Measurements from ENCODE around the gene GHR.

The GHR gene

DNA sequence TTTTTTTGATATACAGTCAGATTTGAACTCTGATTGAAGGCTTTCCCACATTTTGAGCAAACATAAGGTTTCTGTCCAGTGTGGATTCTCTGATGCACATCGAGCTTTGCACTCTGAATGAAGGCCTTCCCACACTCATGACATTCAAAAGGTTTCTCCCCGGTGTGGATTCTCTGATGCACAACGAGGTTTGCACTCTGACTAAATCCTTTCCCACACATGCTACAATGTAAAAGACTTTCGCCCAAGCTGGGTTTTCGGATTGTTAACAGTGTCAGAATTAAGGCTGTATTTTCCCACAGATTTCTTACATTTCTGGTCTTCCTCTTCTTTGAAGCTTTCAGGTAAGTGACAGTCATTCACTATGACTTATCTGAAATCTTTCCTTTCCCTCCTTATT, 44.3 kb downstream of the GHR start:
- DNase-seq: no peak

DNA sequence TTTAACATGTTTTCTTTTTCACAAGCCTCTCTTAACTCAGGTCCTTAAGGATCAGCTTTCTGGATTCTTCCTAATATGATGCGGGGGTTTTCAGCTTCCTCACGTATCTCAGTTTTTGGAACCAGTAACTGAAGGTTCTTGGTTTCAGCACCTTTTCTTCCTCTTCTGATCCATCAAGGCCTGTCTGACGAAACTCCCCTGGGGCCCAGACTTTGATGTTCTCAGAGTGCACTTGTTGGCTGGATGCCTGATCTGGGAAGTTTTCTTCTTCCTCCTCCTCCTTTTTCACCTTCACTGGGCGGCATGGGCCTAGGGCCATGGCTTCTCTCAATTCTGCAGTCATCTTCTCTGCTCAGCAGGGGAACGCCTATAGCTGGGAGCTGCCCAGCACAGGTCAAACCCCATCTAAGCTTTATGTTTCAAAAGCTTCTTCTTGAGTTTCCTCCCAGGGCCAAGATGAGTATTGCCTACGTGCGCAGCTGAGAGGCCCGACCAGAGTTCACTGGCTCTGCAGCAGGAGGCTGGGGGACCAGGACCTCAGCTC, 44.8 kb downstream of the GHR start:
- DNase-seq: no peak

- no peak for DNase-seq
These were observed 60.4 kb downstream of the GHR start for GRCh38 chr5:42483472-42484154.

- DNase-seq: no peak
These were observed 63.8 kb downstream of the GHR start for GRCh38 chr5:42487077-42487476.

DNA sequence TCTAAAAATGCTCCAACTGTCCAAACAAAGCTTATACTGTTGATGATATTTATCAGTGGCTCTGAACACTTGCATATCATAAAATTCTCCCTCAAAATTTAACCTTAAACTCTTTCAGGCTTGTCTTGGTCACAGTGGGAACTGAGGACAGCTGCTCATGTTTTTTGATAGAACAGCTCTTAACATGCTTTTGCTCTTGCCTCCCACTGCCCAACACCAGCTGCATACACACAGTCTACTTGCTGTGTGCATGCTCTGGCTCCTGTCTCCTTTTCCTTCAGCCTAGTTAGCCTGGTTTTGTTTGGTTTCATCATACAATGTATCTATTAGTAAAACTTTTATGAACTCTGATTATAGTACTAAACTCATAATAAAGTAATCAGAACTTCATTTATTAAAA, 64.6 kb downstream of the GHR start:
- no peak for DNase-seq

- DNase-seq: no peak
These were observed 67.6 kb downstream of the GHR start for GRCh38 chr5:42490831-42491230.

GRCh38 chr5:42491699-42492098, 68.5 kb downstream of the GHR start:
- DNase-seq: no peak

DNA sequence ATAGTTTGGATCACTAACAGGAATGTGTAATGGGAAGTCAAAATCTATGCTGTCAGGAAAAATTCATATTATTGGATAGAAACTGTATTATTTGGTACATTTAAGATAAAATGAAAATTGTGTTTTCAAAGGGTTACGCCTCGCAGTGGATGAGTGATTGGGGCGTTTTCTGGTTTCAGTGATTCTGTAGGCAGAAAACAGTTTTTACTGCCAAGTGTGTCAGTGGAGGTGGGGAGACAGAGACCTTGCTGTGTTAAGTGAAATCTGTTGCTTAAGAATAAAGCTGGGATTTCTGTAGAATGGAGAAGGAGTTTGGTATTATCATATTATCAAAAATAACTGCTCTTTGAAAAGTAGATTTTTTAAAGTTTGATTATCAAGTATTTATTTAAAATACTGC, 69.7 kb downstream of the GHR start:
- no peak for DNase-seq

DNA sequence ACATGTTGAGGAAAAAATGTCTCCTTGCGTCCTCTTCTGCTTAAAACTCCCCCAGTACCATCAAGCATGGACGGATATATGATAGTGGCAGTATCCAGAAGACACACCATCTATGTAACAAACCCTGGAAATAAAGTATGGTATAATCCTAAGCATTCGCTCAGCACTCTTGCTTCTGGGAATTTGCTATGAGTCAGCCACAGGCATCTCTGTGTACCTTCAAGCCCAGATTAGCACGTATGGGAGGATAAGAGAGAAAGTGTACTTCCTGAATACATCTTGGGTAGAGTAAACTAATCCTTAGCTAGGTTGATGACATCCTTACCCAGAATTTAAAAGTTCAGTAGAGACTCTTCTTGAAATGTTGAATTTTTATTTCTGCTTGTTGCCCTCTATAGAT, 71.2 kb downstream of the GHR start:
- no peak for DNase-seq

DNA sequence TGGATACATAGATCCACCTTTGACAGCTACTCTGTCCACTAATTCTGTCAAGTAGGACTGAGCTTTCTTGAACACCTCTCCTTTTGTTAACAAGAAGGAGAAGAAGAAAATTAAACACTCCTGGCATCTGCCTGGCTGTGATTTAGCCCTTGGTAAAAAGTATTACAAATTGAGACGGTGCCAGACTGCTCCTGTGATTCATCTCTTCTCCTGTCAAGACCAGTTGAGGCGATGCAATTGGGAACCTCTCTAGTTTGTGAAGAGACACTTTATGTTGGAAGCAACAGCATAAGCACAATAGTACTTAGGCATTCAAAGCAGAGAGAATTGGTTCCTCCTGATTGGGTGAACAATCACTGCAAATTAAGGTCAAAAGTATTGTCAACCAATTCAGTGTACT, 72.7 kb downstream of the GHR start:
- peak; percentile 70 for DNase-seq

DNA sequence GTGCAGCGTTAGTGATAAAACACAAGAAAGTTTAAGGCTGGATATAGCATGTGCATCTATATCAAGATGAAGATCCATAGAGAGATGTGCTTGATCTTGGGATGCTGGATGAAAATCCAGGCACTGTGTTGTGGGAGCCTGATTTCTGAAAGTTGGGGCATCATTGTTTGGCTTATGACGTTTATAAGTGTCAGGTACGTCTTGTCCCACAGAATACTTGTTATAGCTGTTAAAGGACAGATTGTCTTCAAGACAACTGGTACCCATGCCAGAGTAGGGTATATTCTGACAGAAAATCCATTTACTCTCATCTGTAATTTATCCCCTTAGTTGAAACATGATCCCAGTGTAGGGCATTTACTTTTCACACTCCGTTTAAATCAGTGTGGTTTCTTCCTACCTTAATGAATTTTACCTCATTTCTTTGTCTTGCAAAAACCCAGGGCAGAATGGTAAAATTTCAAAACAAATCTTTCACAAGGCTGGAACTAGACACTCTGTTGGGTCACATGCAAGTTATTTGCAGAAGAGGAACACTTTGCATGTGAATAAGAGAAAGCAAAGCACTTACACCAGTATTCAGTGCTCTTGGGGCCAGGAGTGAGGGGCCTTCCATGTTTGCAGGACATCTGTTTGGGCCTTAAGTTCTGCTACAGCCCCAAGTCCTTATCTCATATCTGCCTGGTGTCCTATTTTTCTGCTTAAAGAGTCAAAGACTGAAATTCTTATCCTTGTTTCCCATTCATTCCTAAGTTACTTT, 73.3 kb downstream of the GHR start:
- no peak for DNase-seq

GRCh38 chr5:42498000-42498399, 74.8 kb downstream of the GHR start:
- no peak for DNase-seq

GRCh38 chr5:42499016-42499415, 75.8 kb downstream of the GHR start:
- peak; percentile 73 for DNase-seq

- no peak for DNase-seq
These were observed 76.9 kb downstream of the GHR start for GRCh38 chr5:42500003-42500599.

DNA sequence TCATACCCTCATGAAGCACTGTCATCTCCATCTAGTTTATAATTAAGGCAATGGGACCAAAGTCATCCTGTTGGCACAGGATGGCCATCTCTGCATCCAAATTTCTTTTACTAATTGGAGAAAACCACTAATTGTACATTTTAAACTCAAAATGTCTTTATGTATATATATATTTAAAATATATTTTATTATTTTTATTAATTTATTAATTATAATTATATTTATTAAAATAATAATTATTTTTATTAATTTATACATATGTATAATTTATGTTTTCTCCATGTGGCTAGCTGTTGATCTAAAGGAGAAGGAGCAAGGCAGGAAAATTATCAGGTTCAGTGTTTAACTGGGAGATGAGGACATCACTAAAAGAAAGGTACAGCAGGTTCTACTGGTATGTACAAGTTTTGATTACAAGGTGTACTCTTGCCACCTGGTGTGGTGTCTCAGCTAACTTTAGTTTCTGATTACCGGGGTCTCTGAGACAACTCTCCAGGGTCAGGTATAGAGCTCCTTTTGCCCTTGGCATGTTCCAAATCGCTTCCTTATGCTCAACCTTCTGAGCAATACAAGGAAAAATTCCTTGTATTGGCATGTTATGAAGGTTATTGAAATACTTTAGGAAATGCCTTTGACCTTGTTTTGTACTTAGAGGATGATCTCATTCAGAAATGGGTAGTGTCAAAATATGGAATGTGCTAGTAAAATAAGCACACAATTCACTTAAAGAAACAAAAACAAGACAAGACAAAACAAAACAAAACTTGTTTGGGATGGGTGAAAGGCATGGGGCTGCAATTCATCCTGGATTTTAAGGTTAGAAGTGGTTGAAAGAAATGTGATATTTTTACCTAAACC, 79.6 kb downstream of the GHR start:
- DNase-seq: no peak

DNA sequence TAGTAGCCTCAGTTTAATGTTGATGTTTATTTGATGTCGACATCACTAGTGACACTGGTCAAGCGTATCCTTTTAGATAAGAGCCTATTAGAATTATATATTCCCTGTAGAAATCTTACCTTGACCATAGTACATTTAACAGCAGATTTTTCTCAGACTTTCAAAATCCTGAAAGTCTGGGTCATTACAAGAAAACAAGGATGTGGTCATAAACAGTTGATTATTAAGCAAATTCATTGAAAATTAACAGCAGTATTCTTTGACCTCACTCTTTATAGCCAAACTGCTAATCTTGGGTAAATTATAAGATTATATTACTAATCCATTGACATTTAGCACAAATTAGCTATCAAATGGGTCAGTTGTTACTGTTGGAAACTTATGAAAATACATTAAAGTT, 83.4 kb downstream of the GHR start:
- DNase-seq: no peak

DNA sequence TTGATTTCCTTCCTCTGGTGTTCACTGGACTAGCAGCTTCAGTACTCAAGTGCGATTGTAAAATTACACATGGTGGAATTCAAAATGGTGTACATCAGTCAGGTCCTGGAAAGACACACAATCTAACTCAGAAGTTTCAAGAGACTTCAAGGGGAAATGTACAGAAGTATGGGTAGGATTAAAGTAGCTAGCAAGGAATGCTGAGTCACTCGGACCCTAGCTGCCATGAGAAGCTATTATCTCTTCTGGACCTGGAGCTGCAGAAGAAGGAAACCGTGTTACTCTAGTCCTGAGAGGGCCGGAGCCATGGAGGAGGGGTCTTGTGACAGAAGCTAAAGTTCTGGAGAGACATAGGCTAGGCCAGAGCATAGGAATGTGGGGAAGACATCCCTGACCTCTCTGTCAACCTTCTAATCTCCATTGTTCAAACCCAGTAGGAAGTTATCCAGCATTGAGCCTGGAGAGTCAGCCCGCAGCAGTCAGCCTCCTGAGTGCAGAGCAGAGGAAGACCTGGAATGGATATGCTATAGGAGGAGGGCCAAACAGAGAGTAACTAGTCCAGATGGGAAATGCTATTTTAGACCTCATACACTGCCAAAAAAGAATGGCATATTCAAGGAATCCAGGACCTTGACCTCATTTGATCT, 84.3 kb downstream of the GHR start:
- DNase-seq: peak; percentile 56

DNA sequence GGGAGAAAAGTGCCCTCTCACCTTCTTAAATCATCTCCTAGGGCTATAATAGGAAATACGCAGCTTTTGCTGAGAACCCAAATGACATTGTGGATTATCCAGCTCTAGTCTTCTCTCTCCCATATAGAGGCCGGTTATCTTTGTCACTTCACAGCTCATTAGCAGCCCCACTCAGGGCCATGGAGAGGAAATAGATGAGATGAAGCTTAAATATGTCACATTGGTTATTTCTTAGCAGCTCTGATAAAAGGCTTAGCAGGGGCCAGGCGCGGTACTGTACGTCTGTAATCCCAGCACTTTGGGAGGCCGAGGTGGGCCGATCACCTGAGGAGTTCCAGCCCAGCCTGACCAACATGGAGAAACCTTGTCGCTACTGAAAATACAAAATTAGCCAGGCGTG, 90.0 kb downstream of the GHR start:
- DNase-seq: no peak

DNA sequence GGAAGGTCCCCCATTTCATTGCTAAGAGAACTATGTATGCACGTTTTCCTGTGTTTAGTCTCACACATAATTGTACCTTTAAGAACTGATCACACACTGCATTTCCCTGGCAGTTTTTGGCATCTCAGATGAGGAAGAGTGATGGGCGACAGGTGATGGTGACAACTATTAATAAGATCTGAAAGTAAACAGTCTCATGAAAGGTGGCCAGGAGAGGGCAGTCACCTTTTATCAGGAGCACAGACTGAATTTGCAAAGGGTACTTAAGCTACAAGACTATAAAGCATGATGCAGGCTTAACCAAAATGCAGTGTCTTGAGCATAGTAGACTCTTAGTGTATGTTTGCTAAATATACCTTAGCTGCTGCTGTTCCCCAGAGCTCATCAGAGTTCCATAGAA, 91.5 kb downstream of the GHR start:
- DNase-seq: no peak

- DNase-seq: no peak
These were observed 92.3 kb downstream of the GHR start for GRCh38 chr5:42515504-42515903.

DNA sequence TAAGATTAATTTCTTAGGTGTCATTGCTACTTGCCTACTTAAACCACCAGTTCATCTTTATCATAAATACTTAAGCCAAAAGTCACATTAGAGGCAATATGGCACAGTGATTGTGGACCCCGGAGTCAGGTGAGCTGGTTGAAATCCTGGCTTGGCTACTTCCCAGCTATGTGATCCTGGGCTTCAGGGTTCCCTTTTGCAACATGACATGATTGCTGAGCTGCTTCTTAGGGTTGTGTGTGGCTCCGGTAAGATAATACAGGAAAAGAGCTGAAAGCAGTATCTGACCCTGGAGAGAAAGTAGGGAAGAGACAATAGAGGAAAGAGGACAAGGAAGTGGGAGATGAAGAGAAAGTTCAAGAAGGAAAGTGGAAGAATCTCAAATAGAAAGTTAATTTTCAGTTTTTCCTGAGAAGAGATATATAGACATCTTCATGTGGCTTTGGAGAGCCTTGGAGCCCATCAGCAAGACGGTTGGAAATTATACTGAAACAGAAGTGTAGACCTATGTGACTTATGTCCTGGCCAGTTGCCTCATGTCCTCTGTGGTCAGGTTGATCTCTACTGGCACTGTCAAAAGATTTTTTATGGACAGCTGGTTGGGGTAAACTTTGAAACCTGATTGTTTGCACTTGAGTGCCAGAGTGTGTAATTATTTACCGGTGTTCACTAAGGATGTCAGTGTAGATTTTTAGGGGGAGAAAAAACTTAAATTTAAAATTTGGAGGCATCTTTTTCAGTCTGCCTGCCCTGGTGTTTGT, 93.2 kb downstream of the GHR start:
- no peak for DNase-seq

- no peak for DNase-seq
These were observed 93.9 kb downstream of the GHR start for GRCh38 chr5:42517164-42517563.
